ENCODE measurements around the gene AASS.

DNA sequence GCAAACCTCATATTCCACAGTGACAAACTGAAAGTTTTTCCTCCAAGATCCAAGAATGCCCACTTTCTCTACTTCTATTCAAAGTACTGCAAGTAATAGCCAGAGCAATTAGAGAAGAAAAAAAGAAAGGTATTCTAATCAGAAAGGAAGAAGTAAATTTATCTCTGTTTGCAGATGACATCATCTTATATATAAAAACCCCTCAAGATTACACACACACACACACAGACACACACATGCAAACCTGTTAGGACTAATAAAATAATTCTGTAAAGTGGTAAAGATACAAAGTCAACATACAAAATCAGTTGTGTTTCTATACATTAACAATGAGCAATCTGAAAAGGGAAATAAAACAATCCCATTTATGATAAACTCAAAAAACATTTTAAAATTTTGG is 44.7 kb upstream of the AASS start:
- TF ChIP-seq, protein P1, sequence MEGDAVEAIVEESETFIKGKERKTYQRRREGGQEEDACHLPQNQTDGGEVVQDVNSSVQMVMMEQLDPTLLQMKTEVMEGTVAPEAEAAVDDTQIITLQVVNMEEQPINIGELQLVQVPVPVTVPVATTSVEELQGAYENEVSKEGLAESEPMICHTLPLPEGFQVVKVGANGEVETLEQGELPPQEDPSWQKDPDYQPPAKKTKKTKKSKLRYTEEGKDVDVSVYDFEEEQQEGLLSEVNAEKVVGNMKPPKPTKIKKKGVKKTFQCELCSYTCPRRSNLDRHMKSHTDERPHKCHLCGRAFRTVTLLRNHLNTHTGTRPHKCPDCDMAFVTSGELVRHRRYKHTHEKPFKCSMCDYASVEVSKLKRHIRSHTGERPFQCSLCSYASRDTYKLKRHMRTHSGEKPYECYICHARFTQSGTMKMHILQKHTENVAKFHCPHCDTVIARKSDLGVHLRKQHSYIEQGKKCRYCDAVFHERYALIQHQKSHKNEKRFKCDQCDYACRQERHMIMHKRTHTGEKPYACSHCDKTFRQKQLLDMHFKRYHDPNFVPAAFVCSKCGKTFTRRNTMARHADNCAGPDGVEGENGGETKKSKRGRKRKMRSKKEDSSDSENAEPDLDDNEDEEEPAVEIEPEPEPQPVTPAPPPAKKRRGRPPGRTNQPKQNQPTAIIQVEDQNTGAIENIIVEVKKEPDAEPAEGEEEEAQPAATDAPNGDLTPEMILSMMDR (IDR thresholded peaks at IDR 0.05): no peak
- TF ChIP-seq POLR2A (IDR thresholded peaks at IDR 0.05): no peak

Measured in stomach (tissue), 4 donors.